OCI-LY1 (cell line): ENCODE results near the gene ROR2.

Source experiments
- EZH2 ChIP-seq: fragments of 200-600 bp; sonication (generic), shearing (Covaris generic); IDR thresholded peaks from 2 replicates; pipeline ENCODE4 v1.8.0; 2017; ENCODE audit warnings: borderline replicate concordance, mixed run types, mild to moderate bottlenecking, antibody characterized with exemption, low read length, moderate library complexity, mixed read lengths
- TF ChIP-seq, protein P1 (sequence below): fragments of 200-600 bp; sonication (generic), shearing (Covaris generic); IDR thresholded peaks from 2 replicates; pipeline ENCODE4 v1.5.1; 2017; ENCODE audit warnings: mild to moderate bottlenecking, antibody characterized with exemption, low read length, moderate library complexity, mixed read lengths

DNA sequence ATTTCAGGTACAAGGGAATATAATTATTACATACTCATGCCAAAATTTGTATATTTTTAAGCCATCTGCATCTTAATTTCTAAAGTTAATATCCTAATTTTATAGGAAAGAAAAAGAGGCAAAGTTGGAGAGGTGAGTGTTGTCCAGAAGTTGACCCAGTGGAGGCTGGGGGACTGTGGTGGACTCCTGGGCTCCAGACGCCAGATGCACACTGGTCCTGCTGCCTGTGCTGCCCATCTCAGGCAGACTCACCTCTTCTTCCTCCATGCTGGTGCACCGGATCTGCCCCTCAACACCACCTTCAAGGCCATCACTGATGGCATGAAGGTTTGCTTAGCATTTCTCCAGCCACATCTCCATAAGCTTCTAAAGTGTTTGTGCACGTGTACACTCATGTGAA lies 305.6 kb downstream of the ROR2 start:
- TF ChIP-seq, protein P1, sequence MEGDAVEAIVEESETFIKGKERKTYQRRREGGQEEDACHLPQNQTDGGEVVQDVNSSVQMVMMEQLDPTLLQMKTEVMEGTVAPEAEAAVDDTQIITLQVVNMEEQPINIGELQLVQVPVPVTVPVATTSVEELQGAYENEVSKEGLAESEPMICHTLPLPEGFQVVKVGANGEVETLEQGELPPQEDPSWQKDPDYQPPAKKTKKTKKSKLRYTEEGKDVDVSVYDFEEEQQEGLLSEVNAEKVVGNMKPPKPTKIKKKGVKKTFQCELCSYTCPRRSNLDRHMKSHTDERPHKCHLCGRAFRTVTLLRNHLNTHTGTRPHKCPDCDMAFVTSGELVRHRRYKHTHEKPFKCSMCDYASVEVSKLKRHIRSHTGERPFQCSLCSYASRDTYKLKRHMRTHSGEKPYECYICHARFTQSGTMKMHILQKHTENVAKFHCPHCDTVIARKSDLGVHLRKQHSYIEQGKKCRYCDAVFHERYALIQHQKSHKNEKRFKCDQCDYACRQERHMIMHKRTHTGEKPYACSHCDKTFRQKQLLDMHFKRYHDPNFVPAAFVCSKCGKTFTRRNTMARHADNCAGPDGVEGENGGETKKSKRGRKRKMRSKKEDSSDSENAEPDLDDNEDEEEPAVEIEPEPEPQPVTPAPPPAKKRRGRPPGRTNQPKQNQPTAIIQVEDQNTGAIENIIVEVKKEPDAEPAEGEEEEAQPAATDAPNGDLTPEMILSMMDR: no peak
- no peak for TF ChIP-seq EZH2
